Amniotic epithelial cell (primary cell): ENCODE results near the gene CARMIL1.
"Not testable (repeated sequence)": the region's sequence is repeated elsewhere in the genome, so short reads cannot be mapped to it uniquely, and the experiment has no call there.

ENCODE experiments used
- DNase-seq: peaks from one replicate; pipeline ENCODE4 v3.0.0-alpha.2; 2010; ENCODE audit warnings: low read depth

Gene CARMIL1

DNA sequence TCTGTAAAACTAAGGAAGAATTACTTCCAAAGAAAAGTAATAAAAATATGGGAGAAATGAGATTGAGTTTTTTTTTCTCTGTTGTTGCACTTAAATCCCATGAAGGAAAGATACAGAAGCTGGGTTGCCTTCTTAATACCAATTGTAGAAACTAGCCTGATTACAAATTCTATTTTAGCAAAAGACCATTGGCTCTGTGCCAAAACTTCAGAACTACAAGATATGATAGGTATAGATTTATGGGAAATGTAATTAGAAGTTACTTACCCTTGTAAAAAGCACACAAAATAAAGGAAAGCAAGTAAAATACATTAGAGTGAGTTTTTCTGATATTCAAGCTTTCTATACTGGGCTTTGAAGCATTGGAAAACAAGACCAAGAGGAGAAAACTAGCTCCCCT, 299.4 kb downstream of the CARMIL1 start:
- DNase-seq: no peak

DNA sequence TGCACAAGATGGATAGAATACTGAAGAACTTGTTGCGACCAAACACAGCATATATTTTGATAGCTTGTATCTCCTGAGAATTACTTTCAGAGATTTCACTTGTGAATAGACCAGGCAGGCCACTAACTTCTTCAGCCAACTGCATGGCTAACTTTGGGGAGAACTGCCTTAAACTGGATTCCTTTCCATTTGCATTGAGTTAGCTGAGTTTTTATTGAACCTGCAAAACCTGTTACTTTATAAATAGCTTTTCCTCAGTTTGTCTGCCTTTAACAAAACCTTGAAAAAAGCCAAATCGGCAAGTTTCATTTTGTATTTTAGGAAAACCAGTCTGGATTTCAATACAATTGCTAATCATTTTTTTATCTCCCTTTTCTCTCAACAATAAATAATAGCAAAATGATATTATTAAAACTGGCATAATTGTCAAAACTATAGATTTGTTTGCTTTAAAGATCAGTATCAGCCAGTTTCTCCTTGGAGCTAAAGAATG, 300.3 kb downstream of the CARMIL1 start:
- no peak for DNase-seq

DNA sequence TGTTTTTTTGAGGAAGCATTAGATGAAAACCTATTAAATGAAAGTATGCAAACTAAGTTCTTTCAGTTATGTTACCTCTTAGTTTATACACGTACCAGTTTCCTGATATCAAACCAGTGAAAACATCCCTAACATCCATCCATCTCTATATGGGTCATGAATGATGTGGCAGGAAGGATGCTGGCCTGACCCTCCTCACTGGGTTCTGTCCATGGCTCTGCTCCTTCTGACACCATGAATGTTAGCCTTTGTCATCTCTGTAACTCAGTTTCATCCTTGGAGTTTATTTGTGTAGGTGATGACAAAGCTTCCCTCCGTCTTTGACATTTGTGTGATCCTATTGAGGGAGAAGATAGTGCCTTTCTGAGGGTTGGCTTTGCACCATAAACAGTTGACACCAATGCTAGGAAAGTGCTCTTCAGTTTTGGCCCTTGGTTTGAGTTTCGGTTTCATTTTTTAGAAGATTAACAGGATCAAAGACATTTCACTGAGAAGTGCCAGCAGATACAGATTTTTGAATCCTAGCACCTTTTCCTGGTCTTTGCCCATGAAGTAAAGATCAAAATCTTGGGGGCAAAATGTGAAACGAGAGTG, 300.8 kb downstream of the CARMIL1 start:
- no peak for DNase-seq

DNA sequence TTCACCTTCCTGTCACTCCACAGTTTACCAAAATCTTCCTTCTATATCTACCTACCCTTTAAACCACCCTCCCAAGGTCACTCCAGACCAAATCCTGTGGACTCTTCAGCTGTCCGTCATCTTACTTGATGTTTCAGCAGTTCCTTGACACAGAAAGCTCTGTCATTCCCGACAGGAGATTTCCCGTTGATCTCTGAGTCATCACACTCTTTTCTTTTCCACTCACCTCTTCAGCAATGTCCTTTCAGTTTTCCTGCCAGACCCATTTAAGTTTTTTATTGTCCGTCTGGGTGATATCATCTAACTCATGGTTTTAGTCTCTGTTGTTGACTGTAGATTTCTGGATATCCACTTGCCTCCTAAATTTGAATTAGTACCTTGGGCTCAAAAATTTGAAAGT, 302.9 kb downstream of the CARMIL1 start:
- DNase-seq: no peak

DNA sequence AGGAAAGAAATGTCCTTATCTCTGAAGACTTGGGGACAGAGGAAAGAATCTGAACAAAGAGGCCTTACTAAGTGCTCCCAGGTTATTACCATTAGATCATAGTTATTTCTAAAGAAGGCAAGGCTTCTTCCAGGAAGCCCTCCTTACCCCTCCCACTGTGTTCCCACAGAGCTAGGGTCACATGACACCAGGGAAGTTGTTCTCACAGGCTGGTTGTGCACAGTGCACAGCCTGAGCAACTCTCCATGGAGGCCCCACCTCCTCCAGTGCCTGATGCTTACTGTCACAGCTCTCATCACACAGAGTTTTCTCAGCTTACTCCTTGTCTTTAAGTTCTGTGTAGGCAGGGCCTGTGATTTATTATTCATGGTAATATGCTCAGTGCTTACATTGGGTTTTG, 303.9 kb downstream of the CARMIL1 start:
- no peak for DNase-seq

DNA sequence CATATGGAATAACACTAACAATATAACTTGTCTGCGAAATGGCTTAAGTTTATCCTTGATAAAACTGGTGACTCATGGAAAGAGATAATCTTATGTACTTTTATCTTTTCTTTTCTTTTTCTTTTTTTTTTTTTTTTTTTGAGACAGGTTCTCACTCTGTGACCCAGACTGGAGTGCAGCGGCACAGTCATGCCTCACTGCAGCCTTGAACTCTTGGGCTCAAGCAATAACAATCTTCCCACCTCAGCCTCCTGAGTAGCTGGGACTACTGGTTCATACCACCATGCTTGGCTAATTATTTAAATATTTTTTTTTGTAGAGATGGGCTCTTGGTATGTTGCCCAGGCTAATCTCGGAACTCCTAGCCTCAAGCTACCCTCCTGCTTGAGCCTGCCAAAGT, 304.7 kb downstream of the CARMIL1 start:
- DNase-seq: no peak

DNA sequence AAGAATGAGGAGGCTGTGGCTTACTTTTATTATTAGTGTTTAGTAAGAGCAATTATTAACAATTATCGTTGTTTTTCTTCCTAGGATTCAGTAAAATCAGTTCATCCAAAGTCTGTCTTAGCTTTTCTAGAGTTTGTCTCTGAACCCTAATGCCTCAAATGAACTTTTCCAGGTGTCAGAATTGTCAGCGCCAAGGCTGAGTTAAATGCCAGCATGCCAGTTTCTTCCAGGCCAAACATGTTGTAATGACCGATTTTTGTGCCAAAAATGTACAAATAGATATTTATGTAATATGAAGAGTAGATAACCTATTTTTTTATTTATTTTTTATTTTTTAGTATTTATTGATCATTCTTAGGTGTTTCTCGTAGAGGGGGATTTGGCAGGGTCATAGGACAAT, 306.1 kb downstream of the CARMIL1 start:
- DNase-seq: no peak

DNA sequence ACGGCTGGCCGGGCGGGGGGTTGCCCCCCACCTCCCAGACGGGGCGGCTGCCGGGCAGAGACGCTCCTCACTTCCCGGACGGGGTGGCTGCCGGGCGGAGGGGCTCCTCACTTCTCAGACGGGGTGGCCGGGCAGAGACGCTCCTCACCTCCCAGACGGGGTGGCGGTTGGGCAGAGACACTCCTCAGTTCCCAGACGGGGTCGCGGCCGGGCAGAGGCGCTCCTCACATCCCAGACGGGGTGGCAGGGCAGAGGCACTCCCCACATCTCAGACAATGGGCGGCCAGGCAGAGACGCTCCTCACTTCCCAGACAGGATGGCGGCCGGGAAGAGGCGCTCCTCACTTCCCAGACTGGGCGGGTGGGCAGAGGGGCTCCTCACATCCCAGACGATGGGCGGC, 306.9 kb downstream of the CARMIL1 start:
- DNase-seq: not testable (repeated sequence)

DNA sequence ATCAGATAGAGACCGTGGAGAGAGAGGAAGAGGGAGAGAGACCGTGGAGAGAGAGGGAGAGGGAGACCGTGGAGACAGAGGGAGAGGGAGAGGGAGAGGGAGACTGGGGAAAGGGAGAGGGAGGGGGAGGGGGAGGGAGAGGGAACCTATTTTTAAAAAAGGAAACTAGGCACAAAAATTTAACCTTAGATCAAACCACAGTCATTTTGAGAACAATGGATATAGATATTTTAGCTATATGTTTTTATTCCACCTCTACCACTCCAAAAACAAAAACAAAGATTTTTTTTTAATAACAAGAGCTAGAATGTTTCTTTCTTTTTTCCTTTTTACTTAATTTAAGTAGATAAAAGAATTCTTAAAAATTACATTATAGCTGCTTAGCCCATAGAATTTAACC, 307.8 kb downstream of the CARMIL1 start:
- no peak for DNase-seq

DNA sequence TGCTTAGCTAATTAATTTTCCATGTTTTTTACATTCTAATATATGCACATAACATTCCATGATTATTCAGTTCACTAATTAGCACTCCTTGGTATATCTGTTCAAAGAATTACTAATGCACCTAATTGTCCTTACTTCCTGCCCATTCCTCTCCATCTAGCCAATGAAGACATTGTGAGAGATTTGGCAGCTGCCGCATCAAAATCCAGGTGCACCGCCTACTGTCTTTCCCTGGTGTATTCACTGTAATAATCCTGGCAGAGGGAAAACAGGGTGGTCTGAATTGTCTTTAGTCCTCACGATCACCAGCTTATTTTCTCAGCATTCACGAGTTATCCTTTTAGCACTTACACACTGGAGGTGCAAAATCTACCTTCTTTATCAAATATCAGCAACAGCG, 311.8 kb downstream of the CARMIL1 start:
- DNase-seq: no peak

DNA sequence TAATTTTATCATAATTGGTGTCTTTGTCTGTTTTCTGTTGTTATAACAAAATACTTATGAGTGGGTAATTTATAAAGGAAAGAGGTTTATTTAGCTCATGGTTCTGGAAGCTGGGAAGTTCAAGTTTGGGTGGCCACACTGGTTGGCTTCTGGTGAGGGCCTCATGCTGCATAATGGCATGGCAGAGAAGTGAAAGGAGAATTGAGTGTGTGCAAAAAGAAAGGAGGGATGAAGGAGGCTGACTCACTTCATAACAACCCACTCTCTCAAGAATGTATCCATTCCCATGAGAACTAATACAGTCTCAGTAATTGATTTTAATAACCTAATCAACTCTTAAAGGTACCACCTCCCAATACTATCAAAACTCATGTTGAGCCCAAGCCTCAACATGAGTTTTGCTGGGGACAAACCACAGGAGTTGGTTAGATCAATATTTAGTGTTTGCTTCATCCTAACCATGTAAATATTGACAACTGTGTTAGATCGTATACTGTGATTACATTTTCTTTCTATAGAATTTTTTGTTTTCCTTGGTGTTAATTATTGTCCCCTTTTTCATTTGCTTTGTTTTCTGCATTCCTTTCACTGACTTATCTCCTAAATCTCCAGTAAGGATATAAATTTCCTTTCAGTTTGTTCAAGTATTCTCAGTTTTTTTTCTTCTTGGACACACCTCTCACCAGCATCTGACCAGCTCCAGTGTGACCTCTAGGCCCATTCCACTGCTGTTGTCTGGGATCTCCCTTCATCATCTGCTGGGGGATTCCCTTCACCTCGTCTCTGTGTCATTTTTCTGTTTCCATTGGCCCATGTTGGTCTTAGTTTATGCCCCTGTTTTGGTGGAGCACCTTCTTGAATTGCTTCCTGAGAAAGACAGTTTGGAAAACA, 318.0 kb downstream of the CARMIL1 start:
- no peak for DNase-seq

DNA sequence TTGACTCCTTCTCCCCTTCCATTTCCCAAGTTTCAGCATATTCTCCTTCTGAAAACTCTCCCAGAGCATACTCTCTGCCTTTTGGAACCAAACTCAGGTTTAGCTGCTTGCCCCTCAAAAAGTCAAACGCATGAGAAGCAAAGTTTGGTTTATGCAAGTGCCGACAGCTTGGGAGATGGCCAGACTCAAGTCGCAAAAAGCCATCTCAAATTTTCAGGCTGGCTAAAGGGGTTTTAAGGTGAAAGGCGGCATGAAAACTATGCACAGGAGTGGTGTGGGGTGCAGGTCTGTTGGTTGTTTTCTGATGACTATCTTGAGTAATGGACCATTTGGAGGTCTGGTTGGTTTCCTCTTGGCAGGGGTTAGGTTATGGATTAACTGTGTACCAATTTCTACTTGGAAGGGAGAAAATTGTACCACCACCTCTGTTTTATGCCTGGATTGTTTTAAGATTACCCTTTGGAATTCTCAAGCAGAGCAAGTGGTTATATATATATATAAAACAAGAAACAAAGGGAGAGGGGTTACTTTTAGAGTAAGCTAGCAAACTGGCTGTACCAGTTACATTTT, 320.4 kb downstream of the CARMIL1 start:
- DNase-seq: no peak

DNA sequence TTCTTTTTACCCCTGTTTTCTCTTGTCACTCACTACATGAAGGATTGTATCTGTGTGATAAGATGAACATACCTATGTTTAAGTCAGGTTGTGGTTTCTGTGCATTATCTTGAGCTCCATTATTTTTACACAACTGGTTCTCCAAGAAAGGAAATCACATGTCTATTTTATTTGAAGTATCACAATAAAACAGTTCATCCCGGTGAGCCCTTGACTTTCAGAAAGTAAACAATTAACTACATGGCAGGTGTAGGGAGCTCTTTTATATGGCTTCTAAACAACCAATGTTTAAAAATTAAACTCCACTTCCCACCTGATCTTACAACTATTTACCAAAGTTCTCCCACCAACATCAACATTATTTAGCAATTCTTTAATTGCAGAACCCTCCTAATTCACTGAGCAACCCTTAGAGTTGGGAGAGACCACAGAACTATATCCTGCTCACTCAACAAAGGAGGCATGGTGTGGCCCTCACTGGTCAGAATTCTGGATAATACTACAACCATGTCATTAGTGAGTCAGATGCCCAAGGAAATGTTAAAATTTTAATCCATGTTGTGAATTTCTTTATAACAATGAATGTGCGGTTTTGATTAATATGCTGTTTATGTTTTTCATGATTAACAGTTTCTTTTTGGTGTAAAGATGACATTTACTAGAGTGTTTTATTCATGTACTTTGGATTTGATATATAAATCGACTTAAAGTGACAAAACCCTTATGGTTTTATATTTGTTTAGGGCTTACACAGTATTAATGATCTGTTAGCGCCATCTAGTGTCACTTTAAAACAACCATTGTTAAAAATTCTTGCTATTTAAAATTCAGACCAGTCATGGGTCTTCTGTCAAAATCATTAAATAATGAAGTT, 322.9 kb downstream of the CARMIL1 start:
- peak; percentile 56 for DNase-seq

DNA sequence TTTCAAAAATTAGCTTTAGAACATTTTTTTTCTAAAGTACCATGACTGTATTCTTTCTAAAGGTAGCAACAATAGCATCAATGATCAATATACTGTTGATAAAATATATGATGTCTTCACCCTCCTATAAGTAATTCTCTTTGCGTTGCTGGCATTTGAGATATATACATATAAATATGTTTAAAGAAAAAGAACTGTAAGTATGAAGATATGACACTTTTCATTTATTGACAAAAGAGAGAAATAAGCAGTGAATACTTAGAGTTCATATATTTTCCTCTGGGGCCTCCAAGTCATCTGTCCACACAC, 323.5 kb downstream of the CARMIL1 start:
- DNase-seq: no peak

DNA sequence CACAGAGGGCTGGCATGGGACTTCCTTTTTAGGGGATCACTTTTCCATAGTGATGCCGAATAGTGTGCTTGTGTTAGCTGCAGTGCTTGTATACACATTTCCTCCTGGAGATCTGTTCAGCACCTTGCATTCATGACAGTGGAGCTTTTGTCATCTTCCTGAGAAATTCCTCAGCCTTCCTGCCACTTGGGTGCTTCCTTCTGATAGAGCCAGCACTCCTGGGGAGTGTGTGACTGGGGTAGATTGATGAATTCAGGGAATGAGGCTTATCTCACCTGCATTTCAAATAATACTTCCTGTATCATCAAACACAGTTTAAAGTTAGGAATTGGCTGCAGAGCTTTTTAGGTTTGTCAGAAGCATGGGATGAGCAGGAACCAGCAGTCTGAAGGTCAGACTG, 324.1 kb downstream of the CARMIL1 start:
- no peak for DNase-seq

DNA sequence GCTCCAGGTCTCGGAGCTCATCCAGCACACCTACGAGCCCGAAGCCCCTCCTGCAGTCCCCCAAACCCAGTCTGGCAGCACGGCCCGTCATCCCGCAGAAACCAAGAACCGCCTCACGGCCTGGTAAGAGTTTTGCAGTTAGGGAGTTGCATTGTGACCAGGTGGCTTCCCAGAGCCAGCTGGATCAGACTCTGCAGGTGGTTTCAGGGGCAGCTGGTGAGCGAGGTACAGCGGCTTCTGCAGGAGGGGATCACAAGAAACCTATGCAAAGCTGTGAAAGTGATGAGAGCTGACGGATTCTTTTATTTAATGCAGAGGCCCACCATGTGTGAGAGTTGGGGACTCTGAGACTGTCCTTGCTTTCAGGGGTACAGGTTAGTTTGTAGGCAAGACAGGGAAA, 327.0 kb downstream of the CARMIL1 start:
- no peak for DNase-seq

DNA sequence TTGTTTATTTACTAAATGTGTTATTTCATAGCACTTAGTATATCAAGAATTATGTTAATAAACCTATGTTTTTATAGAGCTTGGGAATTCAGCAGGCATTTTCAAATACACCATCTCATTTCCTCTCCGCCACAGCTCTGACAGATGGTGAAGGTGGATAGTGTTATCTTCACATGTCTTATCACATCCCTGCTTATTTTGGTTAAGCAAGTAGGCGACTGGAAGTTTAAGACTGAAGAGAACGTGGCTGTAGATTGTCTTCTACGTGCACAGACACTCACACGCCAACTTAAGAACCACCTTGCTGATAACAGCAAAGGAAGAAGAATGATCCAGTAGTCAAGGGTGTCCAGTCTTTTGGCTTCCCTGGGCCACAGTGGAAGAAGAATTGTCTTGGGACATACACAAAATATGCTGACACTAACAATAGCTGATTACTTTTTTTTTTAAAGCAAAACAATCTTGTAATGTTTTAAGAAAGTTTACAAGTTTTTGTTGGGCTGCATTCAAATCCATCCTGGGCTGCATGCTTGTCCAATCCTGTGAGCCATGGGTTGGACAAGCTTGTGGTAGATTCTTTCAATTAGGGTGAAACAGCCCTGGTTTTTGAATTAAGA, 329.5 kb downstream of the CARMIL1 start:
- no peak for DNase-seq

DNA sequence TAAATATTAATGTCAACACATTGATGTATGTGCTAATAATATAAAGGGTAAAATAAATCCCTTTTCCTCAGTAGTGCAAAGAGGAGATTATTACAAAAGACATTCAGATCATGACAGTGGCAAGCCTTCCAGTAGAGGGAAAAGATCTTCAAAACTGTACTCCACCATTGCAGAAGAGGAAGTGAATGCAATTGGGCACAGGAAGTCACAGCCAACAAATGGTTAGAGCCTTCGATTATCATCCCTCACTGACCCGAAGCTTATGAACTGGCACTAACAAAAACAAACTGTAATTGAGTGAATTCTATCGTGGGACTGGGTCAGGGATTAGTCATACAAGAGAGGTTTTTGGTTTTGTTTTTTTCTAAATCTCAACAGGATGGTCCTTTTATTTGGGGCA, 333.5 kb downstream of the CARMIL1 start:
- DNase-seq: no peak

DNA sequence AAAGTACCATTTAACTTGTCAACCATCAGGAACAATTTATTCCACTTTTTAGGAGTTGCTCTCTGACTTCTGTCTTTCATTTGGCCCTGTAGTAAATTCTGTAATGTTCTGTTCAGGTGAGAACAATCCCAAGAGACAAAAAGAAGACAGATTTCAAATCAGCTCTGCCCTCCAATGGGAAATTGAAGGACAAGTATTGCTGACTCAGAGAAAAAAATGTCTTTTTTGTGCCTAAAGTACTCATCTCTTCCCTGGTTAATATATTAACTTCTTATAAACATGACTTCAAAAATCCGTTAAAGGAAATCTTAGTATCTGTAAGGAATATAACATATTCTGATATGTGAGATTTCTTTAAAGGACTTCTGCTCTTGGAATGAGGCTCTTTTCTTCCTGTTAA, 334.2 kb downstream of the CARMIL1 start:
- no peak for DNase-seq

DNA sequence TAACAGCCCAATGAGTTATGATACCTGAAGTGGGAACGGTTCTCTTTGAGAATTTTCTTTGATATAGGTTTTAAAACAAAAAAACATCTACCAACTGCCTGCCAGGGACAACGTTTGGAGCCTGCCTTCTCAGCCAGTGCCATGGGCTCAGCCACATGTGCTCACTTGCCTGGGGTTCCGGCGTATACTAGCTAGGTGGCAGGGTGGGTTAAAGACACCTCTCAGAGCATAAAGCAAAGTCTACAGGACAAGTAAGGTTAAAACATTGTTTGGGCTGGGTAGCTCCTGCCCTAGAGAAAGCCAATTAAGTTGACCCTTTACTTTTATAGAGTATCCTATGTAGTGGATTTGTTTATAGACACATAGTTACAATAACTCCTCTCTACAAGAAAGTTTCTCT, 334.9 kb downstream of the CARMIL1 start:
- DNase-seq: no peak

DNA sequence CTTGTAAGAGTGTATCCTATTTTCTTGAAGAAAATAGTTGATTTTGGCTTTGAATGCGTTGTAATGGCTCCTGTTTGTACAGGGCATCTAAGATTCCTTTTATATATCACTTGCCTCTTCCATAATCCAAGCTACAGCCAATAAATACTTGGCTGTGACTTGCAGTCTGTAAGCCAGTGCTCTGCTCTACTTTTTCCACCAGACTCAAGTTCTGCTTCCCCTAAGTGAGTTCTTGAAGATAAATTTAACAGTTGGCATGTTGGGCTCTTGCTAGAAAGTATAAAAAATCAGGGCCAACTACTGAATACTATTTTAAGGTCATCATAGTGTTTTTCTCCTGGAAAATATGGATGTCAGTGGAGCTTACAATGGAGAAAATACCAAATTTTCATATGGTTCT, 336.3 kb downstream of the CARMIL1 start:
- no peak for DNase-seq

DNA sequence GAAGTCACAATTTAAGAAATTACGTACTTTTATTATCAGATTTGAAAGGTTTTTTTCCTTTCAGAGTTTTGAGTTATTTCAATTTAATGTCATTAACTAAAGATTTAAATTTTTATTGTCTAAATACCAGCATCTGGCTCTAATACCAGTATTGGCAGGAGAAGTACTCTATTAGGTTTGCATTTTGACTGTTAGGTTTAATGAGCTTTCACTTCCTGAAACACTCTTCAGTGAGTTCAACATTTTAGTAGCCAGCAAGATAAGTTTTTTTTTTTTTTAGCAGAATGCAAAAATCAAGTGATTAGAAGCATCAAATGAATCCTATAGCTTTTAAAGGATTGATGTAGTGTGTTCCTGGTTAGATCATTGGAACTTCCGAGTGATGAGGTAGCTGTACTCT, 338.8 kb downstream of the CARMIL1 start:
- no peak for DNase-seq
